HCT116 (cell line): ENCODE results near the gene RAB3B.

Source experiments
- EGR1 ChIP-seq: IDR thresholded peaks from 2 replicates; pipeline ENCODE4 v1.6.1; 2012; ENCODE audit warnings: low read depth
- EZH2phosphoT487 ChIP-seq: fragments of 200-600 bp; IDR thresholded peaks from 2 replicates; pipeline ENCODE4 v1.6.1; 2018; ENCODE audit warnings: antibody characterized with exemption, borderline replicate concordance
- JUND ChIP-seq: IDR thresholded peaks from 2 replicates; pipeline ENCODE4 v1.6.1; 2012
- RAD21 ChIP-seq: IDR thresholded peaks from 2 replicates; pipeline ENCODE4 v1.6.1; 2012; ENCODE audit warnings: low read depth, mild to moderate bottlenecking
- TCF7L2 ChIP-seq: IDR thresholded peaks from 2 replicates; pipeline ENCODE4 v1.7.0; 2011; ENCODE audit warnings: borderline replicate concordance, inconsistent platforms; ENCODE audit not compliant: insufficient read depth, insufficient read length; ENCODE audit errors: extremely low read depth
- TF ChIP-seq, protein P1 (sequence below), 3 experiments: fragments of 200-600 bp in 1 of 3; sonication (generic) in 1 of 3; IDR thresholded peaks in 2 of 3; conservative IDR thresholded peaks in 1 of 3; 2 replicates each; pipeline ENCODE4 v1.5.1; 2012 to 2017; ENCODE audit warnings: low read depth in 2 of 3, low read length in 2 of 3, antibody characterized with exemption in 1 of 3, borderline replicate concordance in 1 of 3, control low read depth in 1 of 3, mild to moderate bottlenecking in 1 of 3, mixed read lengths in 1 of 3, mixed run types in 1 of 3, moderate library complexity in 1 of 3; ENCODE audit not compliant: insufficient read depth in 1 of 3
- TF ChIP-seq, protein P2 (sequence below): IDR thresholded peaks from 2 replicates; pipeline ENCODE4 v1.6.1; 2012

DNA sequence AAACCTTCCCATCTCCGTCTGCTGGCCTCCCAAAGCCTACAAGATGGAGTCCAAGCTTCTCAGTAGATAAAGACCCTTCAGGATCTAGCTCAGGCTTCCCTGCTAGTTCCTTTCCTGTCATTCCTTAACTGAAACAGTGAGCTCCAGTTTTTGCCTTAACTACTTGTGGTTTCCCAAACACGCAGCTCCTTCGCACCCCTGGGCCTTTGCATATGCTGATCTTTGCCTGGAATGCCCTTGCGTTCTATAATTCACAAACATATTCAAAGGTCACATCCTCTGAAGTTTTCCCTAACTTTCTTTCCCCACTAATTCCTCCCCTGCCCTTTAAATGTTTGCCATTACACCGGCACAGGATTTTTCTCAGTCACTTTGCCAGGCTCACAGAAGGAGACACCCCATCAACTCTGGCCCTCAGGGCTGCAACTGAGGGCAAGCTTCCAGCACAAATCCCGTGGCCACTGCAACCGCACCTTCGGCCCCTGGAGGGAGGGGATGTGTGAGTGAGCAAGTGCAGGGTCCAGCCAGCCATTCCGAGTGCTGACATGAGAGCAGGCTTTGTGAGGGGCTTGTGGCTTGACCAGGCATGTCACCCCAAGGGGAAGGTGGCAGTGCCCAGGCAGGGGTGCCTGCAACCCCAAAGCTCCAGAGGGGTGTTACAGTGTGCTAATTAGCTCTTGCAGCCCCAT, 41.3 kb downstream of the RAB3B start:
- TF ChIP-seq, protein P1, sequence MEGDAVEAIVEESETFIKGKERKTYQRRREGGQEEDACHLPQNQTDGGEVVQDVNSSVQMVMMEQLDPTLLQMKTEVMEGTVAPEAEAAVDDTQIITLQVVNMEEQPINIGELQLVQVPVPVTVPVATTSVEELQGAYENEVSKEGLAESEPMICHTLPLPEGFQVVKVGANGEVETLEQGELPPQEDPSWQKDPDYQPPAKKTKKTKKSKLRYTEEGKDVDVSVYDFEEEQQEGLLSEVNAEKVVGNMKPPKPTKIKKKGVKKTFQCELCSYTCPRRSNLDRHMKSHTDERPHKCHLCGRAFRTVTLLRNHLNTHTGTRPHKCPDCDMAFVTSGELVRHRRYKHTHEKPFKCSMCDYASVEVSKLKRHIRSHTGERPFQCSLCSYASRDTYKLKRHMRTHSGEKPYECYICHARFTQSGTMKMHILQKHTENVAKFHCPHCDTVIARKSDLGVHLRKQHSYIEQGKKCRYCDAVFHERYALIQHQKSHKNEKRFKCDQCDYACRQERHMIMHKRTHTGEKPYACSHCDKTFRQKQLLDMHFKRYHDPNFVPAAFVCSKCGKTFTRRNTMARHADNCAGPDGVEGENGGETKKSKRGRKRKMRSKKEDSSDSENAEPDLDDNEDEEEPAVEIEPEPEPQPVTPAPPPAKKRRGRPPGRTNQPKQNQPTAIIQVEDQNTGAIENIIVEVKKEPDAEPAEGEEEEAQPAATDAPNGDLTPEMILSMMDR (IDR thresholded peaks at IDR 0.05 in 2 of 3, conservative IDR thresholded peaks at IDR 0.05 in 1 of 3; ENCODE audit: borderline replicate concordance in 1 of 3, insufficient read depth in 1 of 3, low read depth in 2 of 3, low read length in 2 of 3), result no peak
- TF ChIP-seq TCF7L2 (no peak), EZH2phosphoT487 (no peak), EGR1 (no peak), JUND (no peak), RAD21 (no peak)
- TF ChIP-seq, protein P2, sequence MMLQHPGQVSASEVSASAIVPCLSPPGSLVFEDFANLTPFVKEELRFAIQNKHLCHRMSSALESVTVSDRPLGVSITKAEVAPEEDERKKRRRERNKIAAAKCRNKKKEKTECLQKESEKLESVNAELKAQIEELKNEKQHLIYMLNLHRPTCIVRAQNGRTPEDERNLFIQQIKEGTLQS, result no peak
